Glutamatergic neuron (in vitro differentiated cells): ENCODE measurements around the gene METTL2A. TPM values are rescaled to one million over a fixed set of nuclear protein-coding genes. Genes with fewer than 3 reads are reported as not detected.
"Not testable (repeated sequence)": the region's sequence is repeated elsewhere in the genome, so short reads cannot be mapped to it uniquely, and the experiment has no call there.

Experiments used
- DNase-seq: peaks from one replicate; pipeline ENCODE4 v3.0.0; 2022
- H3K27ac Mint-ChIP-seq: one replicate; pipeline ENCODE4 v1.8.0; 2020; ENCODE audit warnings: mild to moderate bottlenecking, mixed read lengths, inconsistent platforms; ENCODE audit not compliant: unreplicated experiment
- H3K27me3 Mint-ChIP-seq: one replicate; pipeline ENCODE4 v1.8.0; 2020; ENCODE audit warnings: mild to moderate bottlenecking, moderate library complexity, mixed read lengths, inconsistent platforms; ENCODE audit not compliant: unreplicated experiment
- H3K36me3 Mint-ChIP-seq: one replicate; pipeline ENCODE4 v1.8.0; 2020; ENCODE audit warnings: mild to moderate bottlenecking, mixed read lengths, inconsistent platforms; ENCODE audit not compliant: unreplicated experiment
- H3K4me1 Mint-ChIP-seq: one replicate; pipeline ENCODE4 v1.8.0; 2020; ENCODE audit warnings: mild to moderate bottlenecking, low read depth, mixed read lengths, inconsistent platforms; ENCODE audit not compliant: unreplicated experiment
- H3K4me3 Mint-ChIP-seq: one replicate; pipeline ENCODE4 v1.8.0; 2020; ENCODE audit warnings: mild to moderate bottlenecking, mixed read lengths, inconsistent platforms; ENCODE audit not compliant: unreplicated experiment
- H3K9me3 Mint-ChIP-seq: one replicate; pipeline ENCODE4 v1.8.0; 2020; ENCODE audit warnings: mild to moderate bottlenecking, moderate library complexity, mixed read lengths, inconsistent platforms; ENCODE audit not compliant: unreplicated experiment
- total RNA-seq: library from RNA; stranded (reverse); fragmentation: NEBNext Ultra II Directional; extraction: Animal tissue kit (Norgen Biotek cat#: 25700); gene quantifications from one replicate; pipeline ENCODE4 v1.2.1, GENCODE V29; 2021; ENCODE audit not compliant: unreplicated experiment
- TF ChIP-seq, protein P1 (sequence below): fragments of 200-600 bp; sonication (generic); IDR thresholded peaks from one replicate; pipeline ENCODE4 v1.5.0; 2021; ENCODE audit not compliant: partially characterized antibody, unreplicated experiment

The METTL2A gene
- total RNA-seq, 1 donor from 2014 or later: 38.2 TPM

DNA sequence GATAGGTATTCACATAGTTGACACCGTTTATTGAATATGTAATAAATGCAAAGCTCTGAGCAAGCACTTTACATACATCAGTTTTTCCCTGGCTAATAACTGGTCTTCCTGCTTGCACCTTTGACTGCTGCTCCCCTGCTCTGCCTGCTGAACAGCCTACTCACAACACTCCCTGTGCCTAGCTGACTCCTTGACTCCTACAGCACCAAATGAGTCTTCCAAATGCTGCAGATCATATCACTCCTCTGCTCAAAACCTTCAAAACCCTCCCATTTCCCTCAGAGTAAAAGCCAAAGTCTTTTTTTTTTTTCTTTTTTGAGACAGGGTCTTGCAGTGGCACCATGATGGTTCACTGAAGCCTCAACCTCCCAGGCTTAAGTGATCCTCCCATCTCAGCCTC is 24.8 kb upstream of the METTL2A start:
- no peaks in the 10 kb centered on the region for H3K36me3 Mint-ChIP-seq
- H3K4me1 Mint-ChIP-seq: no peaks in the 10 kb centered on the region
- H3K27me3 Mint-ChIP-seq: no peaks in the 10 kb centered on the region
- no peak overlapping the region for H3K4me3 Mint-ChIP-seq
- TF ChIP-seq, protein P1, sequence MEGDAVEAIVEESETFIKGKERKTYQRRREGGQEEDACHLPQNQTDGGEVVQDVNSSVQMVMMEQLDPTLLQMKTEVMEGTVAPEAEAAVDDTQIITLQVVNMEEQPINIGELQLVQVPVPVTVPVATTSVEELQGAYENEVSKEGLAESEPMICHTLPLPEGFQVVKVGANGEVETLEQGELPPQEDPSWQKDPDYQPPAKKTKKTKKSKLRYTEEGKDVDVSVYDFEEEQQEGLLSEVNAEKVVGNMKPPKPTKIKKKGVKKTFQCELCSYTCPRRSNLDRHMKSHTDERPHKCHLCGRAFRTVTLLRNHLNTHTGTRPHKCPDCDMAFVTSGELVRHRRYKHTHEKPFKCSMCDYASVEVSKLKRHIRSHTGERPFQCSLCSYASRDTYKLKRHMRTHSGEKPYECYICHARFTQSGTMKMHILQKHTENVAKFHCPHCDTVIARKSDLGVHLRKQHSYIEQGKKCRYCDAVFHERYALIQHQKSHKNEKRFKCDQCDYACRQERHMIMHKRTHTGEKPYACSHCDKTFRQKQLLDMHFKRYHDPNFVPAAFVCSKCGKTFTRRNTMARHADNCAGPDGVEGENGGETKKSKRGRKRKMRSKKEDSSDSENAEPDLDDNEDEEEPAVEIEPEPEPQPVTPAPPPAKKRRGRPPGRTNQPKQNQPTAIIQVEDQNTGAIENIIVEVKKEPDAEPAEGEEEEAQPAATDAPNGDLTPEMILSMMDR: no peak
- no peak for DNase-seq
- no peak overlapping the region for H3K27ac Mint-ChIP-seq
- H3K9me3 Mint-ChIP-seq: peaks cover 3% of the 10 kb centered on the region

DNA sequence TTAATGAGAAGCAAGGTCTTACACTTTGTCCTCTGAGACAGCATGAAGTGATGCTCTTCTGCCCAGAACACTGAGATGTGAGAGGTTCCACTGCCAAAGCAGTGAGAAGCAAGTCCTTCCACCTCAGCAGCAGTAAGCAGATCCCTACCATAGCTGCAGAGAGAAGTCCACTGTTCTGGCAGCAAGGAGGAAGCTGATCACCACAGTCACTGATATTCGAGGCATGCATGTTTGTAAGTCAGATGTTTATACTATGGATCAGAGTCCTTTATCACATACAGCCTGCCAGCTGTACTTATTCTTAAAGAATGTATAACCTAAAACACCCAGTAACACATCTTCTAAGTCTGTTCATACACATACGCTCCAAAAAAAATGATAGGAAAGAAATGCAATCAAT is 18.2 kb upstream of the METTL2A start:
- Mint-ChIP-seq H3K27me3 (peaks cover 2% of the 10 kb centered on the region), H3K9me3 (peaks cover 3% of the 10 kb centered on the region), H3K36me3 (no peaks in the 10 kb centered on the region), H3K27ac (no peak overlapping the region), H3K4me1 (no peaks in the 10 kb centered on the region), H3K4me3 (no peak overlapping the region)
- TF ChIP-seq, protein P1: no peak
- DNase-seq: no peak

DNA sequence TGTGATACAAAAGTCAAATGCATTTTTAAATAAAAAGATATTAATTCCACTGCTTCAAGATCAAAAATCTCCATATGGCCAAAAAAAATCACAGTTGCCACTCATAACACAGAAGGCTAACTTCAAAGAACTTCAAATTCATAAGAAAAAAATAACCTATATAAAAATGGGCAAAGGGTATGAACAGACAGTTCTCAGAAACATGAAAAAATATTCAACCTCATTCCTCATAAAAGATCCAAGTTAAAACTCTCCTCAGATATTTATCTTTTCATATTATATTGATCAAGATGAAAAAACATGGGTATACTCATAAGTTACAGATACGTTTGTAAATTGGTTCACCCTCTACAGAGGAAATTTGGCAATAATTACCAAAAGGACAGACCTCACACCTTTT is 10.6 kb upstream of the METTL2A start:
- H3K4me1 Mint-ChIP-seq, H3K4me3 Mint-ChIP-seq, DNase-seq, H3K9me3 Mint-ChIP-seq, H3K27ac Mint-ChIP-seq, H3K36me3 Mint-ChIP-seq, H3K27me3 Mint-ChIP-seq: not testable (repeated sequence)

DNA sequence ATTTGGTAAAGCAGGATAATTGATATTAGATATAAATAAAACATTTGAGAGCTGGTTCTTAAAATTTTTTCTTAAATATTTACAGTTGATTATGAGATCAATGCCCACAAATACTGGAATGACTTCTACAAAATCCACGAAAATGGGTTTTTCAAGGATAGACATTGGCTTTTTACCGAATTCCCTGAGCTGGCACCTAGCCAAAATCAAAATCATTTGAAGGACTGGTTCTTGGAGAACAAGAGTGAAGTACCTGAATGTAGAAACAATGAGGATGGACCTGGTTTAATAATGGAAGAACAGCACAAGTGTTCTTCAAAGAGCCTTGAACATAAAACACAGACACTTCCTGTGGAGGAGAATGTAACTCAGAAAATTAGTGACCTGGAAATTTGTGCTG is 2.5 kb downstream of the METTL2A start:
- not testable (repeated sequence) for H3K9me3 Mint-ChIP-seq, H3K27ac Mint-ChIP-seq, H3K27me3 Mint-ChIP-seq, H3K36me3 Mint-ChIP-seq, H3K4me3 Mint-ChIP-seq, H3K4me1 Mint-ChIP-seq, DNase-seq

DNA sequence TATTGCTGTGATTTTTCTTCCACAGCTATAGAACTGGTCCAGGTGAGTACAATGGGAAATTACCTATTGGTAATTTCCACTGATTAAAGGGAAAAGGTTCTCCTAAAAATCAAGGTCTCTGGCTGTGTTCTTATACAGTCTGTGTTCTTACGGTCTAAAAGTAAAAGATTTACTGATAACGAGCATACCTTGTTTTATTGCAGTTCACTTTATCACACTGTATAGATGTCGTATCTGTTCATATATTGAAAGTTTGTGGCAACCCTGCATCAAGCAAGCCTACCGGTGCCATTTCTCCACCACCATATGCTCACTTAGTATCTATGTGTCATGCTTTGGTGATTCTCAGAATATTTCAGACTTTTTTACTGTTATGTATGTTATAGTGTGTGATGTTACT is 11.6 kb downstream of the METTL2A start:
- not testable (repeated sequence) for H3K36me3 Mint-ChIP-seq, H3K4me3 Mint-ChIP-seq, DNase-seq, H3K9me3 Mint-ChIP-seq, H3K4me1 Mint-ChIP-seq, H3K27me3 Mint-ChIP-seq, H3K27ac Mint-ChIP-seq

DNA sequence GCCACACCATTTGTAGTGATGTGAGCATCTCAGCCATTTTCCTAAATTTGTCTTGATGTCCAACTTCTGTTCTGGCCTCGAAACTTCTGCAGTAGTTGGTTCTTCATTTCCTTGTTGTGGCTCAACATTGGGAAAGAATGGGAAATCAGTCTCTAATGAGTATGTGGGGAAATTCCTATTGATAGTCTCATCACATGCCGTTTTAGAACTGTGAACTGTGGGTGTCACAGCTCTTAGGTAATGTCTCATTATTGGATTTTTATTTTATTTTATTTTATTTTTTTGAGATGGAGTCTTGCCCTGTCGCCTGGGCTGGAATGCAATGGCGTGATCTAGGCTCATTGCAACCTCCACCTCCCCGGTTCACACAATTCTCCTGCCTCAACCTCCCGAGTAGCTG is 17.5 kb downstream of the METTL2A start:
- not testable (repeated sequence) for H3K9me3 Mint-ChIP-seq, H3K4me3 Mint-ChIP-seq, H3K27ac Mint-ChIP-seq, H3K36me3 Mint-ChIP-seq, H3K27me3 Mint-ChIP-seq, DNase-seq, H3K4me1 Mint-ChIP-seq

DNA sequence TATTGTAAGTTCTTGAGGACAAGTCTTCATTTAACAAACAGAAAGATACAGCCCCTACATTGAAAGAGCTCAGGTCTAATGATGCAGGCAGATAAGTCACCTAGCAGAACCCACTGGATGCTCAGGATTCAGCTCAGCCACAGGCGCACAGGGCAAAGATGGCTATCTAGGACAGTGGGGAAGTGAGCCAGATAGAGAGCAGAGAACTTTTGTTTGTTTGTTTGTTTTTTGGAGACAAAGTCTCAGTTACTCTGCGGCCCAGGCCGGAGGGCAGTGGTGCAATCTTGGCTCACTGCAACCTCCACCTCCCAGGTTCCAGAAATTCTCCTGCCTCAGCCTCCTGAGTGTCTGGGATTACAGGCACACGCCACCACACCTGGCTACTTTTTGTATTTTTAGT is 20.4 kb downstream of the METTL2A start:
- H3K27ac Mint-ChIP-seq: no peak overlapping the region
- TF ChIP-seq, protein P1: no peak
- peaks cover 4% of the 10 kb centered on the region for H3K27me3 Mint-ChIP-seq
- H3K36me3 Mint-ChIP-seq: peaks cover 3% of the 10 kb centered on the region
- DNase-seq: no peak
- H3K4me1 Mint-ChIP-seq: no peaks in the 10 kb centered on the region
- H3K4me3 Mint-ChIP-seq: no peak overlapping the region
- peaks cover 2% of the 10 kb centered on the region for H3K9me3 Mint-ChIP-seq

DNA sequence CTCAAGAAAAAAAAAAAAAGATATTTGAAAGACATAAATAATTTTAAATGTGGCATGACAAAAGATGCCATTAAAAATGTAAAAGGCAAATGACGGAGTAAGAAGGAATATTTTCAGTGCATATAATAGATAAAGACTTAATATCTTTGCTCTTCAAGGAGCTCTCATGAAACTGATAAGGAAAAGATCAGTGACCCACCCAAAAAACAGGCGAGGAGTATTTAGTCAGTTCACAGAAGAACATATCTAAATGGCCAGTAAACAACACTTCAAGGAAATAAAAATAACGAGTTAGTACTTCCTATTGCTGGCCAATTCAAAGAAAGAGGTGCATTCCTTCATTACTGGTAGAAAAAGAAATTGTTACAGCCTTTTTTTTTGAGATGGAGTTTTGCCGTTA is 22.1 kb downstream of the METTL2A start:
- not testable (repeated sequence) for H3K4me3 Mint-ChIP-seq, H3K27ac Mint-ChIP-seq, H3K4me1 Mint-ChIP-seq, H3K9me3 Mint-ChIP-seq, H3K27me3 Mint-ChIP-seq, H3K36me3 Mint-ChIP-seq, DNase-seq

DNA sequence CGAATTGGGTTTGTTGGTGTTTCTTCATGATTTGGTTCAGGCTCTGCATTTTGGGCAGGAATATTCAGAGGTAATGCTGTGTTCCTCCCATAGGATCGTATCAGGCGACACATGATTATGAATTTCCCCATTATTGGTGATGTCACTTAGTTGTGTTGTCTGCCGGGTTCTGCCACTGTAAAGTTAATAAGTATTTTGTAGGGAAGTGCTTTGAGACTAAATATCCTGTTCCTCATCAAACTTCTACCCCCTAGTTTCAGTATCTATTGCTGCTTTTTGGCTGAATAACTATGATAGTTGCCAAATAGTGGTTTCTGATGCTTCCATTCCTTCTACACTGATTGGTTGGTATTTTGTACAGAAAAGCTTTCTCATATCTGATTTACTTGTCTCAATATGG is 28.5 kb downstream of the METTL2A start:
- not testable (repeated sequence) for DNase-seq, H3K27ac Mint-ChIP-seq, H3K27me3 Mint-ChIP-seq, H3K4me3 Mint-ChIP-seq, H3K4me1 Mint-ChIP-seq, H3K36me3 Mint-ChIP-seq, H3K9me3 Mint-ChIP-seq

DNA sequence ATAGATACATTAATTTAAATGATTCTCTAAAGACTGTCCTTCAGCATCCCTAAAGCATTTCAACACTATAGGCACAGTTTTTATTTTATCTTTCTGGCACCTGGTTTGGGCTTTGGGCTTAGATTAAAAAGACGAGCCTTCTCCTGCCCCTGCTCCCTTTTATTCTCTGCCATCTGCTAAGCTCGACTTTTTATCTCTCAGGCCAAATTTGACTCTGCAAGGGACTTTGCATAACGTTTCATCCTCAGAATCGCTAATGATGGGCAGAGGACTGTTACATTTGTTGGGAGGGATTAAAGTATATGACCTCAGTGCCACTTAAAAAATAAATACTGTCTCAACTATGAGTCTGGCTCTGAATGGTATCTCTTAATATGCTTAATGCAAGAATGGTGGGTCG is 29.3 kb downstream of the METTL2A start:
- H3K4me3 Mint-ChIP-seq: not testable (repeated sequence)

More for the DNA sequence above, 29.3 kb downstream of the METTL2A start:
- H3K27ac Mint-ChIP-seq, H3K4me1 Mint-ChIP-seq, H3K36me3 Mint-ChIP-seq, H3K27me3 Mint-ChIP-seq, DNase-seq, H3K9me3 Mint-ChIP-seq: not testable (repeated sequence)
